Spleen (tissue), 11 donors: ENCODE measurements around the gene CHD9. TPM values are rescaled to one million over a fixed set of nuclear protein-coding genes. Genes with fewer than 3 reads are reported as not detected.

Source experiments
- DNase-seq: peaks from one replicate; pipeline ENCODE4 v3.0.0-alpha.2; 2020
- H3K27ac ChIP-seq, 8 donors: fragments of 200-600 bp; sonication (generic) in 7 of 8; 1 replicate in 4 of 8; 2 replicates in 4 of 8; pipeline versions ENCODE4 v1.5.0 to v1.8.0; 2016 to 2021; ENCODE audit warnings: inconsistent platforms in 4 of 8, mild to moderate bottlenecking in 4 of 8, moderate library complexity in 1 of 8
- H3K27me3 ChIP-seq, 7 donors: fragments of 200-600 bp; sonication (generic) in 6 of 7; replicated peaks in 1 of 7; 1 replicate in 4 of 7; 2 replicates in 3 of 7; pipeline versions ENCODE4 v1.5.0 to v1.8.0; 2016 to 2021; ENCODE audit warnings: inconsistent platforms in 3 of 7, mild to moderate bottlenecking in 1 of 7
- H3K36me3 ChIP-seq, 6 donors: fragments of 200-600 bp; sonication (generic) in 5 of 6; 1 replicate in 4 of 6; 2 replicates in 2 of 6; pipeline versions ENCODE4 v1.5.0 to v1.8.0; 2016 to 2021; ENCODE audit warnings: inconsistent platforms in 2 of 6
- H3K4me1 ChIP-seq, 6 donors: fragments of 200-600 bp; sonication (generic) in 5 of 6; 1 replicate in 3 of 6; 2 replicates in 3 of 6; pipeline versions ENCODE4 v1.5.0 to v1.8.0; 2016 to 2021; ENCODE audit warnings: inconsistent platforms in 3 of 6
- H3K4me3 ChIP-seq, 8 donors: fragments of 200-600 bp; sonication (generic) in 7 of 8; 1 replicate in 4 of 8; 2 replicates in 4 of 8; pipeline versions ENCODE4 v1.5.0 to v1.8.0; 2016 to 2021; ENCODE audit warnings: inconsistent platforms in 4 of 8, mild to moderate bottlenecking in 4 of 8, moderate library complexity in 2 of 8
- H3K9me3 ChIP-seq, 8 donors: fragments of 200-600 bp; sonication (generic) in 7 of 8; 1 replicate in 4 of 8; 2 replicates in 4 of 8; pipeline versions ENCODE4 v1.5.0 to v1.8.0; 2016 to 2021; ENCODE audit warnings: inconsistent platforms in 4 of 8
- POLR2A ChIP-seq, 3 donors: fragments of 450-650 bp; IDR thresholded peaks; one replicate each; pipeline ENCODE4 v1.5.1; 2017; ENCODE audit warnings: antibody characterized with exemption in 3 of 3, mild to moderate bottlenecking in 1 of 3
- POLR2AphosphoS5 ChIP-seq, 3 donors: sonication (generic); formaldehyde crosslinking; IDR thresholded peaks; one replicate each; pipeline ENCODE4 v1.5.1; 2017; ENCODE audit warnings: antibody characterized with exemption in 3 of 3
- WGBS, 5 donors: extraction: QIAGEN DNeasy Blood & Tissue Kit in 3 of 5; methylation state at CpG; one replicate each; pipeline versions ENCODE4 v1.1.5 to v1.1.7; 2013 to 2018; 5-methylcytosine and 5-hydroxymethylcytosine counted together
- intact Hi-C: fragments of 100-400 bp; cut with DNase I; formaldehyde crosslinking; loops from one replicate; pipeline ENCODE4 v1.15.0; 2023; ENCODE audit warnings: low total_unique reads
- polyA plus RNA-seq, 3 donors: library from polyadenylated mRNA; stranded (reverse); fragments of 200-250 nt; gene quantifications; one replicate each; pipeline ENCODE4 v1.2.1, GENCODE V29; 2013
- total RNA-seq, 7 donors: library from RNA; depleted of rRNA in 3 of 7; stranded (reverse); fragments of >200 nt in 3 of 7; fragmentation: NEBNext Ultra II Directional in 4 of 7; extraction: Animal tissue kit (Norgen Biotek cat#: 25700) in 4 of 7; gene quantifications; one replicate each; pipeline versions ENCODE4 v1.1.0 to v1.2.1, GENCODE V29; 2016 to 2021
- TF ChIP-seq, protein P1 (sequence below), 11 experiments: fragments of 200-600 bp in 7 of 11; fragments of 450-650 bp in 4 of 11; sonication (generic) in 4 of 11; IDR thresholded peaks in 8 of 11; conservative IDR thresholded peaks in 3 of 11; 1 replicate in 7 of 11; 2 replicates in 4 of 11; pipeline versions ENCODE4 v1.4.0 to v1.8.0; 2016 to 2021; ENCODE audit warnings: antibody characterized with exemption in 11 of 11, inconsistent platforms in 4 of 11, mild to moderate bottlenecking in 1 of 11
- donor health status: healthy with polysubstance abuse.
- donor health status: DM: no; HTN: no; CAD: no; lungs with moderate emphysema.
- donor health status: DM: no; HTN: no; CAD: no.
- donor health status: Bipolar disorder and iron deficiency.
- donor health status: healthy.
- donor health status: DM: no; HTN: no; CAD: no.
- donor health status: DM: yes; HTN: yes; CAD: no.

Gene CHD9
- total and polyA plus RNA-seq, 10 donors = 16.7 to 93.3 (median 76.0) TPM

- H3K36me3 ChIP-seq = no peaks in the 10 kb centered on the region
- H3K9me3 ChIP-seq = no peaks in the 10 kb centered on the region
- H3K4me1 ChIP-seq = peaks cover 0 to 12% (median 6%) of the 10 kb centered on the region in 6 donors
- no peak overlapping the region for H3K27ac ChIP-seq
- WGBS, 5 donors = 84 to 100% (median 93%) methylated on average over 1 of the region's 1 CpG
- TF ChIP-seq, protein P1, sequence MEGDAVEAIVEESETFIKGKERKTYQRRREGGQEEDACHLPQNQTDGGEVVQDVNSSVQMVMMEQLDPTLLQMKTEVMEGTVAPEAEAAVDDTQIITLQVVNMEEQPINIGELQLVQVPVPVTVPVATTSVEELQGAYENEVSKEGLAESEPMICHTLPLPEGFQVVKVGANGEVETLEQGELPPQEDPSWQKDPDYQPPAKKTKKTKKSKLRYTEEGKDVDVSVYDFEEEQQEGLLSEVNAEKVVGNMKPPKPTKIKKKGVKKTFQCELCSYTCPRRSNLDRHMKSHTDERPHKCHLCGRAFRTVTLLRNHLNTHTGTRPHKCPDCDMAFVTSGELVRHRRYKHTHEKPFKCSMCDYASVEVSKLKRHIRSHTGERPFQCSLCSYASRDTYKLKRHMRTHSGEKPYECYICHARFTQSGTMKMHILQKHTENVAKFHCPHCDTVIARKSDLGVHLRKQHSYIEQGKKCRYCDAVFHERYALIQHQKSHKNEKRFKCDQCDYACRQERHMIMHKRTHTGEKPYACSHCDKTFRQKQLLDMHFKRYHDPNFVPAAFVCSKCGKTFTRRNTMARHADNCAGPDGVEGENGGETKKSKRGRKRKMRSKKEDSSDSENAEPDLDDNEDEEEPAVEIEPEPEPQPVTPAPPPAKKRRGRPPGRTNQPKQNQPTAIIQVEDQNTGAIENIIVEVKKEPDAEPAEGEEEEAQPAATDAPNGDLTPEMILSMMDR (IDR thresholded peaks at IDR 0.05 in 8 of 11, conservative IDR thresholded peaks at IDR 0.05 in 3 of 11) = no peak
- no peak for TF ChIP-seq POLR2A (IDR thresholded peaks at IDR 0.05)
- TF ChIP-seq POLR2AphosphoS5 (IDR thresholded peaks at IDR 0.05) = no peak
- intact Hi-C loops = no loop called here
- H3K4me3 ChIP-seq = no peak overlapping the region
- H3K27me3 ChIP-seq = peaks cover 0 to 8% (median 0%) of the 10 kb centered on the region in 7 donors
- no peak for DNase-seq
Observed at GRCh38 chr16:53040788-53041187, 14.0 kb upstream of the CHD9 start.

GRCh38 chr16:53041320-53042051 is 13.3 kb upstream of the CHD9 start:
- Histone ChIP-seq H3K27me3 (peaks cover 0 to 8% (median 0%) of the 10 kb centered on the region in 7 donors), H3K4me1 (peaks cover 0 to 12% (median 6%) of the 10 kb centered on the region in 6 donors), H3K9me3 (no peaks in the 10 kb centered on the region), H3K27ac (no peak overlapping the region), H3K36me3 (no peaks in the 10 kb centered on the region), H3K4me3 (no peak overlapping the region)
- TF ChIP-seq, protein P1 (IDR thresholded peaks at IDR 0.05 in 8 of 11, conservative IDR thresholded peaks at IDR 0.05 in 3 of 11) = no peak
- TF ChIP-seq POLR2AphosphoS5 (IDR thresholded peaks at IDR 0.05) (no peak), POLR2A (IDR thresholded peaks at IDR 0.05) (no peak)
- intact Hi-C loops = no loop called here
- DNase-seq = no peak
- WGBS, 5 donors = 38 to 49% (median 43%) methylated on average over 4 of the region's 4 CpGs

DNA sequence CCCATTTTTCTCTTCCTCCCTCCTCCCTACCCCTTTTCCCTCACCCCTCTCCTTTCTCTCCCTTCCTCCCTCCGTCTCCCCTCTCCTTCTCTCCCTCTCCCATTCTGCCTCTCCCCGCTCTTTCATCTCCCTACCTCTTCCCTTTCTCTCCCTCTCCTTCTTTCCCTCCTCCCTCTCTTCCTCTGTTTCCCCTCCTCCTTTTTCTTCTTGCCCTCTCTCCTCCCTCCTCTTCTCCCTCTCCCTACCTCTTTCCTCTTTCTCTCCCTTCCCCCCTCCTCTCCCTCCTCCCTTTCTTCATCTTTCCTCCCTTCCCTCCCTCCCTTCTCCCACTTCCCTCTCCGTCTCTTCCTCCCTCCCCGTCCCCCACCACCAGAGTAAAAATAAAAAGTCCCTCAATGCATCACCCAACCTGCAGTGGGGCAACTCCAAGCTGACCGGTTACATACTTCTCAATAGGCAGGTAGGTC is 12.5 kb upstream of the CHD9 start:
- 39 to 63% (median 53%) methylated on average over 5 of the region's 5 CpGs for WGBS, 5 donors
- TF ChIP-seq POLR2AphosphoS5 (IDR thresholded peaks at IDR 0.05) = no peak
- TF ChIP-seq POLR2A (IDR thresholded peaks at IDR 0.05) = no peak
- TF ChIP-seq, protein P1 (IDR thresholded peaks at IDR 0.05 in 8 of 11, conservative IDR thresholded peaks at IDR 0.05 in 3 of 11) = no peak
- Histone ChIP-seq H3K9me3 (no peaks in the 10 kb centered on the region), H3K36me3 (no peaks in the 10 kb centered on the region), H3K27ac (no peak overlapping the region), H3K4me3 (no peak overlapping the region), H3K27me3 (peaks cover 0 to 8% (median 0%) of the 10 kb centered on the region in 7 donors), H3K4me1 (peaks cover 0 to 12% (median 6%) of the 10 kb centered on the region in 6 donors)
- intact Hi-C loops = no loop called here
- no peak for DNase-seq

DNA sequence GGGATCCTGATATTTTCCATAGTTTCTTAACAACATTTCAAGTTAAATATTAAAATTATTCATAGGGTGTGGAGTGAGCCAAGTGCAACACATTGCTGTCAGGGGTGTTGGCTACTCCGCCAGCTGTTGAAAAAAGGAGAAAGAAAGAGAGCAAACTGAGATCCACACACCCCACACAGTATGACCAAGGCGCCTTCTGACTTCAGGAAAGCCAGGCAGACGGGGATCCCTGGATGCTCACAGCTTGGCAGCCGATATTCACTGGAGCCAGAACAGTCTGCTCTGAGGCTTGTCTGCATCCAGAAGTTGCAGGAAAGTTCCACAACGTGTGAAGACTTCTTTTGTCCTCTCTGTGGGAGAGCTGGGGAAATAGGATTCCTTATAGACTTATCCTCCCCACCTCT is 11.4 kb upstream of the CHD9 start:
- no peaks in the 10 kb centered on the region for H3K36me3 ChIP-seq
- TF ChIP-seq POLR2A (IDR thresholded peaks at IDR 0.05) (no peak), POLR2AphosphoS5 (IDR thresholded peaks at IDR 0.05) (no peak)
- TF ChIP-seq, protein P1 (IDR thresholded peaks at IDR 0.05 in 8 of 11, conservative IDR thresholded peaks at IDR 0.05 in 3 of 11) = no peak
- no peak for DNase-seq
- H3K27ac ChIP-seq = no peak overlapping the region
- H3K4me3 ChIP-seq = no peak overlapping the region
- WGBS, 5 donors = 65 to 83% (median 73%) methylated on average over 5 of the region's 5 CpGs
- no peaks in the 10 kb centered on the region for H3K9me3 ChIP-seq
- intact Hi-C loops = no loop called here
- H3K27me3 ChIP-seq = peaks cover 0 to 8% (median 0%) of the 10 kb centered on the region in 7 donors
- peaks cover 0 to 12% (median 6%) of the 10 kb centered on the region in 6 donors for H3K4me1 ChIP-seq
